Measurements from ENCODE around the gene MICU1. TPM values are rescaled to one million over a fixed set of nuclear protein-coding genes. Genes with fewer than 3 reads are reported as not detected.

MICU1 gene
- total and polyA plus RNA-seq, 2 donors (not counting 3 experiments of a cell fraction or from before 2014, with no cell fraction given) = 27.5 to 48.0 TPM

DNA sequence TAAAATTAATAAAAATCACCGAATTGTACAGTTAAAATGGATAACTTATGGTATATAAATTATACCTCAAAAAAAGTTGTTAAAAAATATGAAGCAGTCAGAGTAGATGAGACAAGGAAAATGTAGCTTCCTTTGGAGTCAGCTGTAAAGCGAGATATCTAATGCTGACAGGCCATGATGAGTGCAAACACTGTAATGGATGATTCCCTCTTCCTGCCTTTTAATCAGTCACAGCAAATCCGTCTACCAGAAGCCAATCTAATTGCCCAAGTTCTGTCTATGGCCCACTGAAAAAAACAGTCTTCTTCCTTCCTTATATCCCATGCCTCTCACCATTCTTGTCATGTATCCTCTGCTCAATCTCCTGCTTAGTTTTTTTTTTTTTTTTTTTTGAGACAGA, 211.2 kb downstream of the MICU1 start:
- H3K9ac ChIP-seq (replicated peaks; ENCODE audit: extremely low read depth, insufficient read depth, low read length) = no peak overlapping the region
- no peaks in the 10 kb centered on the region for H3K9me3 ChIP-seq (replicated peaks; ENCODE audit: control insufficient read depth, insufficient read depth, low read length)
- dilution Hi-C loops (cut with MboI; ENCODE audit: extremely low pct_ligation_motif_present, low sequenced_read_pairs) (no loop called here), intact Hi-C loops (cut with micrococcal nuclease) (no loop called here)
- no peak for DNase-seq (ENCODE audit: low read depth, low spot score)
- FAIRE-seq = no peak
- no peaks in the 10 kb centered on the region for H3K9me1 ChIP-seq (replicated peaks; ENCODE audit: control insufficient read depth, extremely low read depth, insufficient read depth, low read length)
- no peaks in the 10 kb centered on the region for H4K20me1 ChIP-seq (replicated peaks; ENCODE audit: control insufficient read depth, extremely low read depth, insufficient read depth, low read length)
- H3K4me3 ChIP-seq (replicated peaks in 1 of 3; ENCODE audit: insufficient read depth in 1 of 3, low read depth in 1 of 3, low read length in 3 of 3) = no peak overlapping the region
- BruUV-seq (replicated peaks) = no TSS peak
- POLR2A ChIA-PET = no interaction called here
- no peaks in the 10 kb centered on the region for H3K27me3 ChIP-seq (ENCODE audit: control insufficient read depth in 2 of 2, insufficient read depth in 2 of 2, low read length in 2 of 2)
- TF ChIP-seq POLR2A (IDR thresholded peaks at IDR 0.05; ENCODE audit: low read depth, low read length) (no peak), POLR2AphosphoS5 (IDR thresholded peaks at IDR 0.05; ENCODE audit: insufficient read depth, low read depth, low read length) (no peak), JUN (IDR thresholded peaks at IDR 0.05; ENCODE audit: borderline replicate concordance, insufficient read depth, insufficient read length, low read depth) (no peak), FOS (IDR thresholded peaks at IDR 0.05; ENCODE audit: borderline replicate concordance, insufficient read depth, low read length) (no peak), GATA2 (IDR thresholded peaks at IDR 0.05; ENCODE audit: insufficient read depth, insufficient read length, low read depth, low read length) (no peak), EZH2 (IDR thresholded peaks at IDR 0.05; ENCODE audit: borderline replicate concordance, low read depth, low read length, severe bottlenecking) (no peak), MYC (IDR thresholded peaks at IDR 0.05; ENCODE audit: low read depth, low read length) (no peak)
- TF ChIP-seq, protein P1, sequence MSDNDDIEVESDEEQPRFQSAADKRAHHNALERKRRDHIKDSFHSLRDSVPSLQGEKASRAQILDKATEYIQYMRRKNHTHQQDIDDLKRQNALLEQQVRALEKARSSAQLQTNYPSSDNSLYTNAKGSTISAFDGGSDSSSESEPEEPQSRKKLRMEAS (IDR thresholded peaks at IDR 0.05; ENCODE audit: insufficient read depth, insufficient read length) = no peak
- TF ChIP-seq, protein P2, sequence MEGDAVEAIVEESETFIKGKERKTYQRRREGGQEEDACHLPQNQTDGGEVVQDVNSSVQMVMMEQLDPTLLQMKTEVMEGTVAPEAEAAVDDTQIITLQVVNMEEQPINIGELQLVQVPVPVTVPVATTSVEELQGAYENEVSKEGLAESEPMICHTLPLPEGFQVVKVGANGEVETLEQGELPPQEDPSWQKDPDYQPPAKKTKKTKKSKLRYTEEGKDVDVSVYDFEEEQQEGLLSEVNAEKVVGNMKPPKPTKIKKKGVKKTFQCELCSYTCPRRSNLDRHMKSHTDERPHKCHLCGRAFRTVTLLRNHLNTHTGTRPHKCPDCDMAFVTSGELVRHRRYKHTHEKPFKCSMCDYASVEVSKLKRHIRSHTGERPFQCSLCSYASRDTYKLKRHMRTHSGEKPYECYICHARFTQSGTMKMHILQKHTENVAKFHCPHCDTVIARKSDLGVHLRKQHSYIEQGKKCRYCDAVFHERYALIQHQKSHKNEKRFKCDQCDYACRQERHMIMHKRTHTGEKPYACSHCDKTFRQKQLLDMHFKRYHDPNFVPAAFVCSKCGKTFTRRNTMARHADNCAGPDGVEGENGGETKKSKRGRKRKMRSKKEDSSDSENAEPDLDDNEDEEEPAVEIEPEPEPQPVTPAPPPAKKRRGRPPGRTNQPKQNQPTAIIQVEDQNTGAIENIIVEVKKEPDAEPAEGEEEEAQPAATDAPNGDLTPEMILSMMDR (IDR thresholded peaks at IDR 0.05; ENCODE audit: extremely low read depth in 1 of 2, insufficient read depth in 1 of 2, low read depth in 1 of 2, low read length in 2 of 2) = no peak
- no peaks in the 10 kb centered on the region for H3K79me2 ChIP-seq (ENCODE audit: control insufficient read depth, insufficient read depth, low read length)
- no peak overlapping the region for H3K4me2 ChIP-seq (ENCODE audit: insufficient read depth, low read length)
- H3K4me1 ChIP-seq (ENCODE audit: control insufficient read depth, extremely low read depth, insufficient read depth, low read length) = no peaks in the 10 kb centered on the region
- no peak overlapping the region for H2AFZ ChIP-seq (ENCODE audit: low read depth, low read length)
- CTCF ChIA-PET = no interaction called here
- no peaks in the 10 kb centered on the region for H3K36me3 ChIP-seq (ENCODE audit: control insufficient read depth in 2 of 2, extremely low read depth in 1 of 2, insufficient read depth in 2 of 2, low read length in 2 of 2)
- no peak overlapping the region for H3K27ac ChIP-seq (ENCODE audit: insufficient read depth, low read depth, low read length)

All from endothelial cell of umbilical vein (primary cell).